ENCODE measurements around the gene GOT1.

The GOT1 gene

DNA sequence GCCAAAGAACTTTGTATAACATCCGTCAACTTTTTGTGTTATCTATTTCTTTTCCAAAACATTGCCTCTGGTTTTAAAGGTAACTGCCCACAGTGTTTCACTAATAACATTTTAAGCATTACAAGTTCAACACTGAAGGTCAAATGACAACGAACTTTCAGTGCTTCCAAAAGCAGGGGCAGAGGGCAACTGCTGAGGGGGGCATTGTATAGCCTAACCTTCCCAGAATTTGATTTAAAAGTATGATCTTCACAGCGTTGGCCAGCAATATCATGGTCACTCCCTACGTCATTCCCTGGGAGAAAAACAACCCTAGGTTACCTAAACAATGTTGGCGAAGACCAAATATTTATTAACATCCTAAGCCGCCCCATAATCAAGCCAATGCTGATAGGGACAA lies 2.5 kb upstream of the GOT1 start:
- no peak for DNase-seq

DNA sequence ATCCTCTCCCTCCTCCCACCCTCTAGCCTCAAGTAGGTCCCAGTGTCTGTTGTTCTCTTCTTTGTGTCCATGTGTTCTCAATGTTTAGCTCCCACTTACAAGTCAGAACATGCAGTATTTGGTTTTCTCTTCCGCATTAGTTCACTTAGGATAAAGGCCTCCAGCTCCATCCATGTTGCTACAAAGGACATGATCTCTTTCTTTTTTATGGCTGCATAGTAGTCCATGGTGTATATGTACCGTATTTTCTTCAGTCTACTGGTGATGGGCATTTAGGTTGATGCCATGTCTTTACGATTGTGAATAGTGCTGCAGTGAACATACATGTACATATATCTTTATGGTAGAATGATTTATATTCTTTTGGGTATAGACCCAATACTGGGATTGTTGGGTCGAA lies 1.6 kb upstream of the GOT1 start:
- DNase-seq, result no peak

DNA sequence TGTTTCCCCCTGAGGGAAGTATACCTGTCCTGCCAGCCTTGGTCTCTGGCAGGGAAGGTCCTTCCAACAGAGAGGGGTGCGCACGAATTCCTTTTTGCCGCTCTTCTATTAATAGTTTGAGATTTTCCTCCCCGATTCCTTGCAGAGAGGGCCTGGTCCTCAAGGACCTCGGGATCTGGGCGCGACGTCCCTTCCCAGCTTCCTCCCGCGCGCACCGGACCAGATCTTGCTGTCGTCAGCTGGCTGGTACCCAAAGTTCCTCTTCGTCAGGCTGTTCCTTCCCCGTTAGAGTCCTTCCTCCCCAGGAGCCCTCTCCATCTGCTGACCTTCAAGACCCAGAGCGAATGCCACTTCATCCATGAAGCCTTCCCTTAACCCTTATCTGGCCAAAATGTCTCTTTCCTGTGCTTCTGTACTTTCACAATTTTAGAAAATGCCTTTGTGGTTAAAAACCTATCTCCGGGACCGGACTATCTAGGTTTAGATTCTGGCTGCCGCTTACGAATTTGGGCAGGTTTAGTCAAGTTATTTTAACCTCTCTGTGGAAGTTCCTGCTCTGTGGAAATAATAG lies 851 bp upstream of the GOT1 start:
- DNase-seq, result peak; percentile 47

DNA sequence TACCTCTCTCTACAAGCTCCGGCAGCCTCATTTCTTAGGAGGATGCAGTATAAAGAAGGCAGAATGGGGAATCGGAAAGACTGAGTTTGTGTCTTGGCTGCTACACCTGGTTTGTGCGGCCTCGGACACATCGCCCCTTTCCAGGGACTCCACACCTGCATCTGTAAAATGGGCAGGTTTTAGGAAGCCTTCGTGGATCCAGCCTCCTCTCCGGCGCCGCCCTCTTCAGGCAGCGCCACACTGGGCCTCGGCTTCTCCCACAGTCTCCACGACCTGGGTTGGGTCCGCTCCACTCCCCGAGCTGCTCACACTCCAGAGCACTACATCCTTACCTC lies 341 bp downstream of the GOT1 start:
- no peak for DNase-seq

DNA sequence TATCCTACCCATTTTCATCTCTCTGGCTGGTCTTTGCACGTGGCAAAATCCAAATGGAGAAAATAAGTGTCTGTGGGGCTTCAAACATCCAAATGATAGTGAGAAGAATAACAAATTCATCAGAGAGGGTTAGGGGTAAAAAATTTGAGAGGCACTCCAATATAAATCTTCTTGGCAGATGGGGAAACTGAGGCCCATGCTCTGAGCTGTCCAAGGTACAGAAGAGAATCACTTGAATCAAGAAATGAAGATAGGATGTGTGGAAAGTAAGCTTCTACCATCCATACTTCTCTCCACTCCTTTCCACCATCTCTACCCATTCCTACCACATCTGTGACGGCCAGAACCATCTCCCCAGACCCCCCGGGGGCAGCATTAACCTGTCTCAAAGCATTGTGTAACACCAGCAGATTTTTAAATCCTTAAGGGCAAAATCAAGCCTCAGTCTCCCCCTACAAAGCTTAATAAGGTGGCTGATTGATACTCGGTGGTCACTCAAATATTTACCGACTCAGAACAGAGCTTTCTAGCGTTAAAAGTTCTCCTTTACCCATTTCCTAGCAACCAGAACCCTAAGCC lies 818 bp downstream of the GOT1 start:
- no peak for DNase-seq

DNA sequence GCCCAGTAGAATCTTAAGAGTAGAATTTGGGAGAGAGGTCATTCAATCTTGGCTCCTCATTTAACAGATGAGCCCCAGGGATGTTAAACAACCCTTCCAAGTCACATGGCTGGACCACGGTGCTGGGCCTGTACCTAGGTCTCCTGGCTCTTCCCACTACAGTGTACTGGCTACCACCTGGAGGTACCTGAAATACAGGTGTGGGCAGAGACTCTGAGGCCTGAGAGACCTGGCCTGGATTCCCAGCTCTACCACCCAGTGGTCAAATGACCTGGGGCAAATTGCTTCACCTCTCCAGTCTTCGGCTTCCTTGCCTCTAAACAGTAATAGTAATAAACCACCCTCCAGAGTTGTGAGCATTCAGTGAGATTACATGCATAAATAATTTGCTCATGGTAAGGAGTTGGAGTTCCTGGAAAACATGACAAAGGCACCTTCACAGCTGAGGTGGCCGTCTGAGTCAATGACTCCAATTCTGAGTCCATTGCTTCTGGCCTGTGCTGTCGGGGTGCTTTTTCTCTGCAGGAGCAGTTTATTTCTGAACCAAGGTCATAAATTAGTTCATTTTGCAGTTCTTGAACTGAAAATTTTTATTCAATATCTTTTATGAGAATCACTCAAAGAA lies 2.7 kb downstream of the GOT1 start:
- no peak for DNase-seq

DNA sequence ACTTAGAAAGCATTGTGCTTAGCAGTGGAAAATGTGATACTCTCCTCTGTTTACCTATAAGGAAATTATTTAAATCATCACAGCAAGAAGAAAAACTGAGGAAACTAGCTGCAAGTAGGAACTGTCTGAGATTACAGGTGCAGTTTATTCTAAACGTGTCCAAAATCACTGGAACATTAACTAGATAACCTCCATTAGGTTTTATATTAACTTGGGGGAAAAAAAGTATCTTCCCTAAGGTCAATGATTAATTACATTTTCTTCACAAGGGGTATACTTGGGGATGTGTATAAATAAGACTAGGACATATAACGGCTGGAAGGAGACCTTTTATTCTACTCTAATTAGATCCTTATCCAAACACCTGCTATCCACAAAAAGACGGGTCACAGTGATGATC lies 3.7 kb downstream of the GOT1 start:
- no peak for DNase-seq

DNA sequence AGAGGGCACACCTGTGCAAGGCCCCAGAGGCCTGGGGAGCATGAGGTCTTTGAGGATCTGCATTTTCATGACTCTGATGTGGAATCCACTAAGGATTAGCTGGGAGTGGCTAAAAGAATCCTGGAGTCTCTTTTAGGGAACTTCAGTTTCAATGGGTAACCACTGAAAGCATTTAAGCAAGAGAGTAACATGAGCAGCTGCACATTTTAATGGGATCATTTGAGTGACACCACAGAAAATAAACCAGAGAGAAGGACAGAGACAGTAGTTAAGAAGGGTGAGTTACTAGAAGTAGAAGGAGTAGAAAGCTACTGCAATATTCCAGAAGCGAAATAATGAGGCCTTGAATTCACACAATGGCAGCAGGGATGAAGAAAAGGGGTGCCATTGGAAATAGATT lies 5.2 kb downstream of the GOT1 start:
- no peak for DNase-seq

DNA sequence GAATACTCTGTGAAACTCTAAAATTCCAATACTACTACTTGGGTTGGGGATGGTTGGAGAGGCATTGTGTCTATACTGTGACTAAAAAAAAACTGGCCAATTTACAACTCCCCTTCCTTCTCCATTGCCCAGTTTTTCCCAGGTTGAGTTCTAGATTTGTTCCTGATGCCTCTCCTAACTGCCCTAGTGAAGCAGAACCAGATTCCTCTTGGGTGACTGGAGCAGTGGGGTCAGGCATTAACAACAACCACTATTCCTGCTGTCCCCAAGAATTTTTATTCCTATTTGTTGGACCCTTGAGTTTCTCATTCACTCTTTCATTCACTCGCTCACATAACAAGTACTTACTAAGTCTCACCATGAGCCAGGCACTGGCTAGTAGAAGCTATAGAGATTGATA lies 5.8 kb downstream of the GOT1 start:
- DNase-seq, result no peak

DNA sequence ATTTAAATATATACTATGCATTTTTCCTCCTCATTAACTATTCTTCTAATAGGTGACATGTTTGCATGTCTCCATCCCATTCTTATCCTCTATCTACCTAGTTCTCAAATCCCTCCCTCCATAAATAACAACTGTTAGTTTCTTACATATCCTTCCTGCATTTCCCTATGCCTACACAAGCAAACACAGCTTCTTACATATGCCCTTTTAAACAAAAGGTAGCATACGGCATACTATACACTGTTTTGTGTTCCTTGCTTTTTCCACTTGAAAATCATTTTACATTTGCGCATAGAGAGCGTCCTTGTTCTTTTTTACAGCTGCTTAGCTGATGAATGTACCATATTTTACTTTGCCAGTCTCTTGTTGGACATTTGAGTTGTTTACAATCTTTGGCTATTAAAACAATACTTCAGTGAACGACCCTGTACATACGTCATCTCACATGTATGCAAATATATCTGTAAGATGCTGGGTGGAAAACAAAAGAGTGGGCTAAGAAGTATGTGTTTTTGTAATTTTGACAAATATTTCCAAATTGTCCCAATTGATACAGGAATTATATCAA lies 7.8 kb downstream of the GOT1 start:
- no peak for DNase-seq

DNA sequence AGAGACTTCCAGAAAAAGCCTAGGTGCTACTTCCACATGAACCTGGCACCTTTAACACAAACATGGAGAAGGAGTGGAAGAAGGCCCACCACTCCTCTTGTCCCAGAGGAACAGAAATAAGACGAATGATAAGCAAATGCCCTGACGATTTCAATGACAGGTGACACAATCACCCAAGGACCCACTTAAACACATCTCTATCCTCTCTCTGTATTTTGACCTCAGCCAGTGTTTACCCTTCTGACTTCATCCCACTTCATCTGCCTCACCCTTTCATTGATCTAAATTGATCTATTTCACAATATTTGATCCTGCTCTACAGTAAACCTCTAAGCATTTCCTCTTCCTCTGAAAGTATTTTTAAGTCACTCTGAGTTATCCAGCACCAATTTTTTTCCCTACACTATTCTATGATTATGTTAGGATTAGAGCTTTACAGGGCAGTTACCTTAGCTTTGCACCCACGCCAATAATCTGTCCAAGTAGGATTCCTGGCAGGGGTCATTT lies 9.1 kb downstream of the GOT1 start:
- no peak for DNase-seq

DNA sequence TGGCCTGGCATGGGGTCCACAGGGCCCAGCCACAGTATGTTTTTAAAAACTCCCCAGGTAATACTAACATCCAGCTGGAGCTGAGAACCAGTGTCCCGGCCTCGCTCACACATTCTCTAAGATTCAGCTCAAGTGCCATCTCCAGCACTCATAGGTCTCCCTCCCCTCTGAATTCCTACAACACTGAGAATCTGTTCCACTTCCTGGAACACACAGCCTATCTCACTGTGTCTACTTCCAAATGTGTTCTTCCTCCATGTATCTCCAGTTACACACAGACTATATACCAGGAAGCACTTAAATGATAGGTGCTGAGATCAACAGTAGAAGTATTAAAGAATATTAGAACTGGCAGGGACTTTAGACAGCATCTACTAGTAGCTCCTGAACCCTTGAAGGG lies 10.7 kb downstream of the GOT1 start:
- DNase-seq, result no peak

DNA sequence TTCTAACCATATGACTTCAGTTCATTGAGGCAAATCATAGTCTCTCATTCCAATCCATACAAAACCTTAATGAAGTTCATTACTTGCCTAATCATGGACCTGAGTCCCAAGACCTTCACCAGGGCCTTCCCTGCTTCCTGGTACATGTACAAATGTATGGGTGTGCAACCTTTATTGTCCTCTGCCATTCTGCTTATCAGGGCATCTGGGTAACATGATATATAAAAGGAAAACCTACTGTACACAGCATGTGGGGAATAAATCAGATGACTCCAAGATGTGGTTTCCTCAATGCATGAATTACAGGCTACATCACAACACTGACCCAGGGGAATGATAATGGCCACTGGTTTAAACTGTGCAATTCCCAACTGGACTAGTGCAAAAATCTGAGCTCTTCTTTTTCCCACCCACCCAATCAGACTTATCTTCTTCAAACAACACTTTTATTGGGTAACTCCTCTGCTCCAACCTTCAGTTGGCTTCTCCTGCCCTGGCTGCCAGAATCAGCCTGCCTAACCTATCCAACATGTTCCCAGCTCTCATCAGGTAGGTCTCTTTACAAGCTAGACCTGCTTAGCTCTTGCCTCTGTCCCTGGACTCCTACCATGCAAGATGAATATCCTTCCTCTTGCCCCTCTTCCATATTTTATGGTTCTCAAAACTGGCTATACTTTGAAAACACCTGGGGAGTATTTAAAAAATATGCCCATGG lies 11.4 kb downstream of the GOT1 start:
- no peak for DNase-seq

DNA sequence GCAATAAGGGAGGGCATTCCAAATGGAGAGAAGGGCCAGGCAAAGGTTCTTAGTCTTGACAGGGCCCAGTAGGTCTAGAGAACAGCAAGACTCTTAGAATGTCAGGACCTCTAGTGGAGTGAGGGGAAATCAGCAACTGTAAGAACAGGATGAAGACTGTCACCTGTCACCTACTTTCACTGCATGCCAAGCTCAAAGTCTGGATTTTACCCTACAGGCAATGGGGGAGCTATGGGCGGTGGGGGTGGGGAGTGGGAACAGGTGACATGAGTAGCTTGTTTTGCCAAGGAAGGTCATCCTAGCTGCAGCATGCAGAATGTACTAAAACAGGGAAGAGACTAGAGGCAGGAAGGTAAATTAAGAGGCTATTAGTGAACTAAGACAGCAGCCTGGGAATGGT lies 18.3 kb downstream of the GOT1 start:
- DNase-seq, result no peak

DNA sequence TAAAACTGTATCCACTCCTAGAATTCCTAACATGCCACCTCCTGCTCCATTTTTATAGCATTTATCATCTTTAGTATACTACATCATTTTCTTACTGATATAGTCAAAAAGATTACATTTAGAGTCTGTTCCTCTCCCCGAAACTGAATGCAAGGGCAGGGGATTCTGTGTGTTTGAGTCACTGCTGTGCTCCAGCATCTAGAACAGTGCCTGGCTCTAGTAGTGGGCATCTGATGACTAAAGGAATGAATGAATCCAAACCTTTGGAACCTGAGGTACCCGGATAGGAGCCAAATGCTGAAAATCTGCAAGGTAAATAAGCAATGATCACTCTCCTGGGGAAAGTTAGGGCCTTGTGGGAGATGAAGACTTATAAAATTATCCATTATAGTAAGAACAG lies 18.9 kb downstream of the GOT1 start:
- no peak for DNase-seq

DNA sequence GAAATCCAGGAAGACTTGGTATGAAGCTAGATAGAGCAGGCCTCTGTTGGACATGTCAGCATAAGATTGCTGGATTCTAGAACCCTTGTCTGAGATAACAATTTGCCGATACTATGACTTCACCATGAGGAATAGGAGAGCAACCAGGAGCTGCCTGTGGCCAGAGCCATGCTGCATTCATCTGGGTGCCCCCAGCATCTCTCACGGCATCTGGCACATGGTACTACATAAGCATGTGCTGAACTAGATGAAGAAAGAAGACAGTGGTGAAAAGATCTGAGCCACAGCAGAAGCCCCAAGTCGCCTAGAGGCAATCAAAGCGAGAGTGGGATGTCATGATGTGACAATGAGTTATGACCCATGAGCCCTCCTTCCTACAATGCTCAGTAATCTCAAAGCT lies 19.5 kb downstream of the GOT1 start:
- DNase-seq, result no peak

DNA sequence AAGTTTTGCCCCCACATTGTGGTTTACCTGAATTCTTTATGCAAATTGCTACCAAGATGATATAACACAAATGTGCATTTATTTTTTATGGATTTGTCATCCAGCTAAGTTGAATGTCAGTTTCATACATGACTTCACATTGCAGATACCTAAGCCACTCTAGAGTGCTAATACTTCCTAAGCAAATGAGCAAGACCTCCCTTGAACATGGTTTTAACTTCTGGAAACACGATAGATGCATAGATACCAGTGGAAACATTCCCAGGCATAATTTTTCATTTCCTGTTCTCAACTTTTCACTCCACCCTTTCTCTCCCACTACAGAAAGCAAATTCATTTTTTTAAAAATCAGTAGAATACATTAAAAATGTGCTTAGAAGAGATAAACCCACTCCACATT lies 20.3 kb downstream of the GOT1 start:
- no peak for DNase-seq

DNA sequence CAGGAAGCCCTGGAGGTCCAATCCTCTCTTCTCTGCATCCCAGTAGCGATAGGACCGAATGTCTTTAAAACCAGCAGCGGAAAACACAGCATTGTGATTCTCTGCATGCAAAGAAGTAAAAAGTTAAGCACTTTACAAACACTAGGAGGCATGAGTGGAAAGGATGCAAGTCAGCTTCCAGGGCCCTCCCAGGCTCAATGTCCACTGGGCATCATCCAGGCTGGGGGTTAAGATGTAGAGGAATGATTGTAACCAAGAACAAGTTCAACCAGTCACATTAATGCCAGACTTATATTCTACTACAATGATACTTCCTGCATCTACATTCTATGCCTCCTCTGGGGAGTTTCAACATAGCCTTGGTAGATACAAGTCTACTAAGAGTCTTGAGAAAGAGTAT lies 24.3 kb downstream of the GOT1 start:
- no peak for DNase-seq

DNA sequence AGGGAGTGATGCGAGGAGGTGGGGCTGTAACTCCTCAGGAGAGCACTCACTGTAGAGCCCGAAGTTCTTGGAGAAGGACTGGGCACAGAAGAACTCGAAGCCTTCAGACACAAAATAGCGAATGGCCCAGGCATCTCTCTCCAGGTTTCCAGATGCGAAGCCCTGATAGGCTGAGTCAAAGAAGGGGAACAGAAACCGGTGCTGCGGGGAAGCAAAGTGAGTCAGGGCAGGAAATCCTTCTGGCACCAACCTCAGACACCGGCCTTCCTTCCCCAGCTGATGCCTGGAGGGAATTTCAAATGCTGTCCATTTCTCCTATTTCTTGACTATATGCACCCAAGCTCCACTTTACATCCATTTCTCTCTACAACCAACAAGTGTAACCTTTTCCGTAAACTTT lies 26.8 kb downstream of the GOT1 start:
- DNase-seq, result no peak

DNA sequence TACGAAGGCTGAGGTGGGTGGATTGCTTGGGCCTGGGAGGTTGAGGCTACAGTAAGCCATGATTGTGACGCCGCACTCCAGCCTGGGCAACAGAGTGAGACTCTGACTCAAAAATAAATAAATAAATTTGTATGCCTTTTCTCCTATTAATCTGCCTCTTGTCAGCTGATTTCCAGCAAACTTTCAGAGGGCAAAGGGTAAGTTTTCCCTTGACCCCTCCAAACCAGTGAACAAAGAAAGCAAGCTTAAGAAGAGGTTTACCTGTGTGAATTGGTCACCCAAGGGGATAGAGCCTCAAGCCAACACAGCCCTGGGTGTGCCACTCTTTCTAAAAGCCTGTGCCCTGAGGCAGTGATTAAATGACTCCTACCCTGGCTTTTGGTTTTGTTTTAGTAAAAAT lies 30.8 kb downstream of the GOT1 start:
- no peak for DNase-seq

DNA sequence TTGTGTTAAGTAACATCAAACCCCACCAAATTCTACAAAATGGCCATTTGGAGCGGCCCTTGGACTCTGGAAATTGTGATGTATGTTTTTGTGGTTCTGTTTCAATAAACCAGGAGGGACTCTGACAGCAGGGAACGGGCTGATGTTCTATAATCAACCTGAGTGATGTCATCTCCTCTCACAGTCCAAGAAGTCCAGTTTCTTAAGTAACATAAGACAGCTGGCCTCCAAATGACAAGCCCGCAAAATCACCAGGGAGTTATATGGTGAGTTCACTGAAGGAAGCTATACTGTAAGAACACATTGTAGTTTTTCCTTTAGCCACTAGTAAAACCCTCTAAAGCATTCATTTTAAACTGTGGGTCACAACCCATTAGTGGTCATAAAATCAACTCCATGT lies 34.0 kb downstream of the GOT1 start:
- no peak for DNase-seq

DNA sequence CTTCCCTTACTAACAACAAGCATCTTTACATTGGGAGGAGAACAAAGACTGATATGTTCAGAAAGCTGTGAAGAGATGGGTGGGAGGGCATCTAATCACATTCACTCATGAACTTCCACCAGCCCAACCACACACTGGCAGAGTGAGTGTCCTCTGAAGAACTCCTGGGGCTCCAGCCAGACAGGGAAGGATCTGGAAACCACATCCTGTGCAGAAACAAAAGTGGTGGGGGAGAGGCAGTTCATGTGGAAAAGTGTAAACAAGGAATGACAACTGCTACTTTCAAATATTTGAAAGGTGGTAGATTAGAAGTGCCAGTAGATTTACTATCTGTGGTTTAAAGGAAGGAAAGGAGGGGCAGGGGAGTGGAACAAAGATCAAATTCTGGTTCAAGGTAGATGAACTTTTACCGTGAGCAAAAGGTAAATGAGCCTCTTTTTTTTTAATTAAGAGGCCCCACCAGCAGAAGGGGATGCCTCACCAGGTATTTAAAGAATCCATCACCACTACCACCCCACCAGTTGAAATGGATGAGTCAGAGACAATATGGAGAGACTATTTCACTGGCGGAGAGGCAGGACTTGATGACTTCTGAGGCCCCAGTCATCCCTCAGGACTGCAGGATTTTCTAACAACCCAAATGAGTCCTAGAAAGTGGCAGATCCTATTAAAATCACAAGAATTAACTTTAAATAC lies 34.5 kb downstream of the GOT1 start:
- DNase-seq, result no peak

DNA sequence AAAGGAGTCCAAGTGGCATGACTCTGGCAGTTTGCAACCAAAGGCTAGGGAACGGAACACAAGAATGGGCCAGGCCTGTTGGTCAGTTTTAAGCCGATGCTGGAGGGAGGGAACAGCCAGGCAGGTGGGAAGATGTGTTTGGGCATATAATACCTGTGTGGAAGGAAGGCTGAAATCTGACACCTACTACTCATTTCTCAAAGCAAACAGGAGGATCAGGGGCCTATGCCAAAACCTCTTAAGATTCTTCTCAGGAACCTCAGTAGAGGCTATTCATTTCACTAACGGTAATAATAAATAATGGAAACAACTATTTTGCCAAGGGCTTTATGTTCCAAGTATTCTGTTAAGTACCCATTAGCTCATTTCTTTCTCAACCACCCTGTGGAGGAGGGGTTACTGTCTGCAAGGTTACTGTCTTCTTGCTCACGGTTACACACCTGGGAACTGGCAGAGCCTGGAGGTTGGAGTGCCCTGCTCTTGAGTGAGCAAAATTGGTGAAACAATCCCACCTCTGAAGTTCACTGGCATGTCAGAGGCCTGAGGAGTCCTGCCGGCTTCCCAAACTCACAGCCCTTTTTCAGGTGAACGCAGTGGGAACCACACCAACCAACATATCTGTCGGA lies 35.5 kb downstream of the GOT1 start:
- no peak for DNase-seq
